ENCODE measurements around the gene ASB7.

The ASB7 gene

DNA sequence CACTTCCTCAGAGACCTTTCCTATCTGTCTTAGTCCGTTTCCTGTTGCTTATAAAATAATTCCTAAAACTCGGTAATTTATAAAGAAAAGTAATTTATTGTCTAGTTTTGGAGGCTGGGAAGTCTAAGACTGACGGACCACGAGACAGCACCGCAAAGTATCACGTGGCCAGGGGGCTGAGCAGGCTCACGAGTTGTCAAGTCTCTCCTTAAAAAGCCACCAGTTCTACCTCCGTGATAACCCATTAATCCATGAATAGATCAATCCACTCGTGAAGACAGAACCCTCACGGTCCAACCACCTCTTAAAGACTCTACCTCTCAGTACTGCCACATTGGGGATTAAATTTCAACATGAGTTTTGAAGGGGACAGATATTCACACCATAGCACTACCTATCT, 1.2 kb upstream of the ASB7 start:
- peak; percentile 21 for DNase-seq

DNA sequence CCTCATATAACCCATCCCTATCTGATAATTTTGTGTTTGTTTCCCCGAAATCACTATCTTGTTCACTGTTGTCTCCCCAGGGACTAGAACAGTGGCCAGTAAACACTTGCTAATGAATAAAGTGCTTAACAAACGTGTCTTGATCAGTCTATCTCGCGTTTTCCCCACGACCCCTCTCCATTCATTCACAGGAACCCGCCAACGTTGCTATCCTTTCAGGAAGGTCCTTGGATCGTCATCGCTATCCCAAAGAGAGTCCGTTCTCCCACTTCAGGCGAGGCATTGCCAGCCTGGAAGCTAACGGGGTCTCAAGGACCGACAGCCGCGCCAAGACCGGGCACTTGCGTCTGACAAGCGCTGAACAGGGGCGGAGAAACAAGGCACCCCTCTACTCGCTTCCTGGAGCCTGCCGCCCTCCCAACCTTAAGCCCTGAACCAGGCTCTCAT, 749 bp upstream of the ASB7 start:
- no peak for DNase-seq

GRCh38 chr15:100602823-100603393, 519 bp downstream of the ASB7 start:
- no peak for DNase-seq

DNA sequence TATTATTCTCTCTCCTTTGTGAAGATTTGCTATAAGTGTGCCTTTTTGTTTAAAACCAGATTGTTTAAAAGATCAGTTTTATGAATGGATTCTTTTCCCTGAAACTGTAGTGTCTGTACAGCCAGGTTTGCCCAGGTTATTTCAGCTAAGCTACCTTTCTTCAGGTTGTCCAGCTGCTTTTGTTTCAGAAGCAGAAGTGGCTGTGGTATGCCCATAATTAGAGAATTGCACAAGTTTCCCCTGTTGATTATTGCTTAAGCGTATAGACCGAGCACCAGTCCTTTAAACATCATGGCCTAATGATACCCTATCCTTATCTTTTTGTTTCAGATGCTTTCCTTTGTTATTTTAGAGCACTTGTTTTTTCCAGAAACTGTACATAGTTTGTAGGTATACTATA, 10.2 kb downstream of the ASB7 start:
- DNase-seq = no peak

DNA sequence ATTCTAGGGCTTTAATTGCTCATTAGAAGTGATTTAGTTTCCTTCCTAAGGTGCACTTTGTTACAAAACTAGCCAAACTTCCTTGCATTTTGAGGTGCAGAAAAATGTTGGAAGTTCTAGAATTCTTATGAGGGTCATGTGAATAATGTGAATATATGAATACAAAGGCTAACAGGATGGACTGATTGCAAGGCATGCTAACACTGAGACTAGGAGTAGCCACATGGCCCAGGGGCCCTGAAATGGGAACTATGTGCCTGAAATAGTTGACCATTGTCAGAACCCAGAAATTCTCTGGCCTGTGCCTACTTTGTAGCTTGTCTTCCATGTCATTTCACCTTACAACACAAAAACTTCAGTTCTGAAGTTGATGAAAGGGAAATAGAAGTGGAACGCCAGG, 10.8 kb downstream of the ASB7 start:
- no peak for DNase-seq

DNA sequence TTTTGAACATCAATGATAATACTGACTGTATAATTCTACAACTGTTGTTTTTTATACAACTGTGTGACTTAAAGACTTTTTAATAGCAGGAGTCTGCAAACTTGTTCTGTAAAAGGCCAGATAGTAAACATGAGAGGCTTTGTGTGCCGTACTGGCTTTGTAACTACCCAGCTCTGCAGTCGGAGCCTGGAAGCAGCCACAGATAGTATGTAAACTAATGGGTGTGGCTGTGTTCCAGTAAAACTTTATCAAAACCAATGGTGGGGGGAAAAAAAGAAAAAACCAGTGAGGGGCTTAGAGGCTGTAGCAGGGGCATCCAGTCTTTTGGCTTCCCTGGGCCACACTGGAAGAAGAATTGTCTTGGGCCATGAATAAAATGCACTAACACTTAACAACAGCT, 11.9 kb downstream of the ASB7 start:
- no peak for DNase-seq

- no peak for DNase-seq
Observed at GRCh38 chr15:100614918-100615317, 12.5 kb downstream of the ASB7 start.

GRCh38 chr15:100615801-100616200, 13.4 kb downstream of the ASB7 start:
- no peak for DNase-seq

DNA sequence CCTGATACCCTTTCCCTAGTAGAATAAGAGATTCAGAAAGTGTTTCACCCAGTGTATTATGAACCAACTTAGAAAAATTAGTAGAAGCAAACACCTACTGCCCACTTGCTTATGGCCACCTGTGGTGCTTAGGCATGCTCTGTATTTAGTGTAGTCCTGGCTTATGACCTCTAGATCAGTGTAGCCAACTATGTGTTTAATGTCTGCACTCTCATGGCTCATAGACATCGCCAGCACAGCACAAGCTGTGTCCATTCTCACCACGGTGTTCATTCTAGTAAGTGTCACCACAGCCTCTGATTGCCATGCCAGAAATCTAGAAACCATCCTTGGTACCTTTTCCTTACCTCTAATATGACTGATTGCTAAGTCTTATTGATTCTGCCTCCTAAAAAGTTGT, 14.3 kb downstream of the ASB7 start:
- no peak for DNase-seq

DNA sequence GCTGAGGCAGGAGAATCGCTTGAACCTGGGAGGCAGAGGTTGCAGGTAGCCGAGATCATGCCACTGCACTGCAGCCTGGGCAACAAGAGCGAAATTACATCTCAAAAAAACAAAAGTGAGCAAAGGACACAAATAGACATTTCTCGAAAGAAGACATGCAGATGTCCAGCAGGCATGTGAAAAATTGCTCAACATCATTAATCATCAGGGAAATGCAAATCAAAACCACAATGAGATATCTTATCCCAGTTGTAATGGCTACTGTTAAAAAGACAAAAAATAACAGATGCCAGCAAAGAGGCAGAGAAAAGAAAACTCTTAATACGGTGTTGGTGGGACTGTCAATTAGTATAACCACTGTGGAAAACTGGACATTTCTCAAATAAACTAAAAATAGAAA, 20.9 kb downstream of the ASB7 start:
- DNase-seq = no peak

- peak; percentile 52 for DNase-seq
Observed at GRCh38 chr15:100627789-100628395, 25.5 kb downstream of the ASB7 start.

DNA sequence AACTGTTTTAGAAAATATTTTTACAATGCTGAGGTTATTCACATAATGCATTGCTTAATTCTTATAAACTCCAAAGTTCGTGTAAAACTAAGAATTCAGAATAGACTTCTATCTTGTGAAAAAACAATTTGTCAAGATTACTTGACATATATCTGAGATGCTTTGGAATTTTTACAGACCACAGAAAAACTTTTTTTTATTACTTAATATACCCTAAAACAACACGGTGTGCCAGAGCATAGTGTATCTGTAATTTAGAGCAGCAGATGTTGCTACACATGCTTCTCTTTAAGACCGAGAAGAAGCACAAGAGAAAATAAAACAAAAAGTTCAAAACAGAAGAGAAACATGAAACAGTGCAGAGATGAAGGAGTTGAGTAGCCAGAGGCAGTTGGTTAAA, 26.4 kb downstream of the ASB7 start:
- DNase-seq = no peak

DNA sequence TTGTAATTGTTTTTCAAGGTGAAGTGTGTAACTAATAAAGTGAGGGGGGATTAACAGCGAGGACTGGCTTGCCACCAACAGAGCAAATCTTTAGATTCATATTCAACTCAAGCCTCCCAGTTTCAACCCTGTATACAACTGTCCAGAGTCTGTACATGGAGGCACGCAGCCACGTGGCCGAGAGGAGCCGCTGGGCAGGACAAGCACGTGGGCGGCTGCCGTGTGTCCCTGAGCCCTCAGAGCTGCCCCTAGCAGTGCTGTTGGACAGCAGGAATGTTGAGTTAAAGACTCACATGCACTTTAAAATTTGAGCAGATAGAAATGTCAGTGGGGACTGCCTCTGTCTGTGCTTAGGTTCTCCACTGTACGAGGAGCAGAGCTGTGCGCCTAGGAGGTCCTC, 29.4 kb downstream of the ASB7 start:
- no peak for DNase-seq

GRCh38 chr15:100633763-100634075, 31.3 kb downstream of the ASB7 start:
- no peak for DNase-seq

GRCh38 chr15:100635406-100636071, 33.1 kb downstream of the ASB7 start:
- DNase-seq = no peak

DNA sequence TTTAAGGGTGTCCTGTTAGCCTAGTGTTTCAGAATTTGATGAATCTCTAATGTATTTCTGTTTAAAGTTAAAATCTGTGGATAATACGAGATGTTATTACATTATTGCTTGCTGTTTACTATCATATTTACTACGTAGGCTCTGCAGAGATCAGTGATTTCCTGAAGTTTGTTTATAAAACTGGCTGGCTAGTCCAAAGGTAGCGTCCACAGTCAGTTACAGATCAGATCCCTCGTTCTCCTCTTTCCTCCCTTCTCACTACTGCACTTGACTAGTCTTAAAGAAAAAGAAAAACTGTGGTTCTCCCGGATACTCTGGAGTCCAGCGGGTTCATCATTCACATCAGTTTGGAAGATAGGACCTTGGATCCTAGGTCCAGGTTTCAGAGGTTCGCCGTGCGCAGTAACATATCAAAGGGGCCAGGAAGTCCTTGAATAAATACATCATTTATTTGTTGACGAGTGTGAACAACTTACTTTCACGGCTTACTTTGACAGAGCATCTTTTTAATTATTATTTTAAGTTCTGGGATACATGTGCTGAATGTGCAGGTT, 35.9 kb downstream of the ASB7 start:
- DNase-seq = no peak

GRCh38 chr15:100642213-100642949, 40.0 kb downstream of the ASB7 start:
- DNase-seq = no peak

DNA sequence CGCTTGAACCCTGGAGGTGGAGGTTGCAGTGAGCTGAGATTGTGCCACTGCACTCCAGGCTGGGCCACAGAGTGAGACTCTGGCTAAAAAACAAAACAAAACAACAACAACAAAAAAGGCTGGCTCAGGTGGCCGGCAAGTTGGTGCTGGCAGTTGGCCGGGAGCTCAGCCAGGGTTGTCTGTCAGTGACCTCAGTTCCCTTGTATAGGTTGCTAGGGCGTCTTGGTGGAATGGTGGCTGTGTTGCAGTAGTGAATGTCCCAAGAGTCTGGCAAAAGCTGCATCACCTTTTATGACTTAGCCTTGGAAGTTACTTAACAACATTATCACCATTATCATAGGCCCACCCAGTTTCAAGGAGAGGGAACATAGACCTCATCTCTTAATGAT, 40.6 kb downstream of the ASB7 start:
- no peak for DNase-seq

GRCh38 chr15:100645671-100646070, 43.3 kb downstream of the ASB7 start:
- DNase-seq = no peak

- DNase-seq = no peak
Observed at GRCh38 chr15:100648951-100649350, 46.6 kb downstream of the ASB7 start.

- DNase-seq = no peak
Observed at GRCh38 chr15:100650685-100651084, 48.3 kb downstream of the ASB7 start.

GRCh38 chr15:100651253-100651652, 48.9 kb downstream of the ASB7 start:
- DNase-seq = no peak

DNA sequence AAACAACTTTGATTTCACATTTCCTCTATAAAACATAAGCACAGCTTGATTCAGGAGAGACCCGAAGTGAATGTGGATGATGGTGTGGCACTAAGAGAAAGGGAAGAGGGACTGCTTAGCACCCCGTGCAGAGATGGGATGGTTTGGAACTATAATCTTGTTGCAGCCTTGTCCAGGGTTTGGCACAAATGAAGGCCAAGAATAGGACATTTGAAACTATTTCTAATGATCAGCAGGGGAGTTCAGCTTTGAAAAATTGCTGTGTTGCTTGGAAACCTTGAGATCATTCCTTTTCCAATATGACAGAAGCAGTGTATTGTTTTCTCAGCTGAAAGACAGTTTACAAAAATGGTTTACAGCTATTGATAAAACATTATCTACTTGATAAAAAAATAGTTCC, 49.7 kb downstream of the ASB7 start:
- no peak for DNase-seq

DNA sequence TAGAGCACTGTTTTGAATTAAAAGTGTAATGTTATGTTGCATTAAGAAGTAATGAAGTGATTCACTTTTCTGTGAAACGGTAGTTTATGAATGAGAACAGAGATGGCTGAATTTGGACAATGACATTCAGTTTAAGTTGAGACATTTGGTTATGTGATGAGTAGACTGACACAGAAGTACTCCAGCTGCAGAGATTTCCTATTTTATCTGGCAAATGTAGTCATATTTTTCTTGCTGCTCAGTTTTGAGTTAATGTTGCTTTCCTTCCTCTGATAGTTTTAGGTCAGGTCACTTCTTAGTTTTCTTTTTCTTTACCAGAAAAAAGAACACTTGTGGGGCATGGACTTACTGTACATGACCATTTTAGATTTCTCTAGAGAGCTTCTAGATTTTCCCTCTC, 51.2 kb downstream of the ASB7 start:
- DNase-seq = no peak
